Stimulated activated CD4-positive, alpha-beta T cell treated with anti-CD3 and anti-CD28 coated beads, Interleukin-15, amount 100 ng/mL, for 24 hours (primary cell): ENCODE data around the gene CDC7.
A peak's percentile ranks its signal among the peaks of the same experiment; 100 is the strongest.
"Not testable (repeated sequence)": the region's sequence is repeated elsewhere in the genome, so short reads cannot be mapped to it uniquely, and the experiment has no call there.

ENCODE experiments used
- DNase-seq: peaks from one replicate; pipeline ENCODE4 v3.0.0-alpha.2; 2020

CDC7 gene

GRCh38 chr1:91500756-91501522 is at the start of gene CDC7:
TSS of gene CDC7 (plus strand) at chr1:91500851. CDS start at chr1:91501717, 866 bp downstream.
- peak; percentile 94 for DNase-seq

- DNase-seq, result no peak
Measured at GRCh38 chr1:91454136-91454535, 46.5 kb upstream of the CDC7 start.

GRCh38 chr1:91455334-91455733 is 45.3 kb upstream of the CDC7 start:
- DNase-seq, result no peak

GRCh38 chr1:91455896-91456295 is 44.8 kb upstream of the CDC7 start:
- DNase-seq, result no peak

GRCh38 chr1:91465350-91465749 is 35.3 kb upstream of the CDC7 start:
- DNase-seq, result not testable (repeated sequence)

GRCh38 chr1:91476533-91477217 is 24.0 kb upstream of the CDC7 start:
- DNase-seq, result no peak

- DNase-seq, result no peak
Measured at GRCh38 chr1:91487469-91487868, 13.2 kb upstream of the CDC7 start.

GRCh38 chr1:91490501-91490900 is 10.2 kb upstream of the CDC7 start:
- no peak for DNase-seq

GRCh38 chr1:91498035-91498434 is 2.6 kb upstream of the CDC7 start:
- DNase-seq, result no peak

- no peak for DNase-seq
Measured at GRCh38 chr1:91498498-91499245, 2.0 kb upstream of the CDC7 start.

GRCh38 chr1:91499346-91499745 is 1.3 kb upstream of the CDC7 start:
- DNase-seq, result no peak

- DNase-seq, result no peak
Measured at GRCh38 chr1:91499904-91500755, 521 bp upstream of the CDC7 start.

- DNase-seq, result no peak
Measured at GRCh38 chr1:91501523-91501851, 836 bp downstream of the CDC7 start.

- no peak for DNase-seq
Measured at GRCh38 chr1:91501971-91502671, 1.5 kb downstream of the CDC7 start.

- no peak for DNase-seq
Measured at GRCh38 chr1:91502672-91503184, 2.1 kb downstream of the CDC7 start.

GRCh38 chr1:91503332-91503900 is 2.8 kb downstream of the CDC7 start:
- DNase-seq, result no peak

GRCh38 chr1:91503975-91504530 is 3.4 kb downstream of the CDC7 start:
- no peak for DNase-seq

- no peak for DNase-seq
Measured at GRCh38 chr1:91505086-91505485, 4.4 kb downstream of the CDC7 start.

- no peak for DNase-seq
Measured at GRCh38 chr1:91506071-91506470, 5.4 kb downstream of the CDC7 start.

GRCh38 chr1:91507328-91507727 is 6.7 kb downstream of the CDC7 start:
- no peak for DNase-seq

GRCh38 chr1:91510754-91511153 is 10.1 kb downstream of the CDC7 start:
- DNase-seq, result no peak
